H1 (cell line): ENCODE results near the gene GGTLC2. TPM values are rescaled to one million over a fixed set of nuclear protein-coding genes. Genes with fewer than 3 reads are reported as not detected.

ENCODE experiments used
- CTCF ChIA-PET: fragments of 300-600 bp; sonication (Branson Sonifier 250); formaldehyde crosslinking; loops from one replicate; lab custom pipeline; 2021; ENCODE audit not compliant: partially characterized antibody; lab: Charles Lee
- POLR2A ChIA-PET: fragments of 300-600 bp; sonication (Branson Sonifier 250); formaldehyde crosslinking; loops from one replicate; lab custom pipeline; 2021; ENCODE audit warnings: inconsistent platforms; ENCODE audit not compliant: partially characterized antibody; lab: Charles Lee
- DNase-seq, 2 experiments: peaks; one replicate each; pipeline versions ENCODE4 v3.0.0 to v3.0.0-alpha.2; 2010 to 2022; ENCODE audit warnings: low spot score in 2 of 2, low read depth in 1 of 2, mixed read lengths in 1 of 2
- FAIRE-seq: peaks from 2 replicates; lab custom pipeline; 2011; peaks lifted over from hg19 to GRCh38; lab: Jason Lieb, UNC
- H2AFZ ChIP-seq: 2 replicates; pipeline ENCODE4 v1.8.1; 2012; ENCODE audit warnings: low read length, inconsistent platforms
- H2AK5ac ChIP-seq: 2 replicates; pipeline ENCODE4 v1.6.1; 2013; ENCODE audit warnings: low read depth, low read length
- H2BK120ac ChIP-seq: replicated peaks from 2 replicates; pipeline ENCODE3; 2013; ENCODE audit warnings: low read depth, low read length, inconsistent platforms
- H2BK12ac ChIP-seq: 2 replicates; pipeline ENCODE4 v1.6.1; 2013; ENCODE audit warnings: low read depth, low read length
- H2BK15ac ChIP-seq: 2 replicates; pipeline ENCODE4 v1.6.1; 2013; ENCODE audit warnings: low read length
- H2BK20ac ChIP-seq: 2 replicates; pipeline ENCODE4 v1.6.1; 2013; ENCODE audit warnings: low read length
- H2BK5ac ChIP-seq: 2 replicates; pipeline ENCODE4 v1.6.1; 2013; ENCODE audit warnings: low read depth, low read length
- H3K14ac ChIP-seq: 2 replicates; pipeline ENCODE4 v1.6.1; 2013; ENCODE audit warnings: inconsistent platforms; ENCODE audit not compliant: insufficient read length
- H3K18ac ChIP-seq: 2 replicates; pipeline ENCODE4 v1.6.1; 2013; ENCODE audit warnings: low read length; ENCODE audit errors: extremely low read depth
- H3K23ac ChIP-seq: 2 replicates; pipeline ENCODE4 v1.6.1; 2013; ENCODE audit warnings: inconsistent platforms; ENCODE audit not compliant: insufficient read length
- H3K23me2 ChIP-seq: 2 replicates; pipeline ENCODE4 v1.6.1; 2013; ENCODE audit warnings: low read depth, low read length
- H3K27ac ChIP-seq: 2 replicates; pipeline ENCODE4 v1.6.1; 2011; ENCODE audit warnings: low read depth, low read length, inconsistent platforms
- H3K27me3 ChIP-seq, 4 experiments: replicated peaks in 1 of 4; 1 replicate in 1 of 4; 2 replicates in 3 of 4; pipeline versions ENCODE4 v1.6.1 to v1.8.1; 2011 to 2013; ENCODE audit warnings: low read length in 3 of 4, mild to moderate bottlenecking in 3 of 4, inconsistent platforms in 2 of 4, mixed read lengths in 2 of 4, moderate library complexity in 1 of 4; ENCODE audit not compliant: control insufficient read depth in 3 of 4, insufficient read depth in 3 of 4; ENCODE audit errors: extremely low read depth in 1 of 4
- H3K36me3 ChIP-seq, 4 experiments: 2 replicates each; pipeline versions ENCODE4 v1.6.1 to v1.8.1; 2011 to 2013; ENCODE audit warnings: mild to moderate bottlenecking in 4 of 4, low read length in 3 of 4, moderate library complexity in 2 of 4, control low read depth in 1 of 4, inconsistent platforms in 1 of 4; ENCODE audit not compliant: insufficient read depth in 4 of 4, control insufficient read depth in 2 of 4
- H3K4ac ChIP-seq: replicated peaks from 2 replicates; pipeline ENCODE3; 2013; ENCODE audit warnings: low read length, low read depth, mixed read lengths, inconsistent platforms; ENCODE audit not compliant: insufficient read length
- H3K4me1 ChIP-seq, 4 experiments: replicated peaks in 1 of 4; 1 replicate in 1 of 4; 2 replicates in 3 of 4; pipeline versions ENCODE4 v1.6.1 to v1.8.1; 2011 to 2013; ENCODE audit warnings: low read length in 3 of 4, inconsistent platforms in 2 of 4, mixed read lengths in 1 of 4; ENCODE audit not compliant: insufficient read depth in 4 of 4, control insufficient read depth in 3 of 4
- H3K4me2 ChIP-seq, 2 experiments: 2 replicates each; pipeline versions ENCODE4 v1.6.1 to v1.8.1; 2011 to 2013; ENCODE audit warnings: low read depth in 2 of 2, low read length in 2 of 2, control low read depth in 1 of 2, inconsistent platforms in 1 of 2, mild to moderate bottlenecking in 1 of 2; ENCODE audit not compliant: insufficient read depth in 1 of 2
- H3K4me3 ChIP-seq, 4 experiments: fragments of 200-600, 300-600 bp in 1 of 4; sonication (generic), shearing (Covaris generic), sonication (Bioruptor Twin) in 1 of 4; 2 replicates each; pipeline versions ENCODE4 v1.5.1 to v1.8.1; 2011 to 2016; ENCODE audit warnings: low read length in 4 of 4, low read depth in 3 of 4, control low read depth in 2 of 4, inconsistent platforms in 2 of 4, mild to moderate bottlenecking in 2 of 4, mixed read lengths in 1 of 4, moderate library complexity in 1 of 4; ENCODE audit not compliant: insufficient read depth in 2 of 4; ENCODE audit errors: extremely low read depth in 1 of 4
- H3K56ac ChIP-seq: replicated peaks from 2 replicates; pipeline ENCODE3; 2013; ENCODE audit warnings: low read depth, mild to moderate bottlenecking, mixed read lengths, low read length, inconsistent platforms; ENCODE audit not compliant: insufficient read length
- H3K79me1 ChIP-seq: 2 replicates; pipeline ENCODE4 v1.6.1; 2013; ENCODE audit warnings: low read depth, low read length, control low read depth
- H3K79me2 ChIP-seq, 2 experiments: 2 replicates each; pipeline versions ENCODE4 v1.6.1 to v1.8.1; 2012 to 2013; ENCODE audit warnings: low read length in 2 of 2, mild to moderate bottlenecking in 2 of 2, inconsistent platforms in 1 of 2; ENCODE audit not compliant: insufficient read depth in 2 of 2, control insufficient read depth in 1 of 2
- H3K9ac ChIP-seq, 4 experiments: replicated peaks in 1 of 4; 1 replicate in 1 of 4; 2 replicates in 3 of 4; pipeline versions ENCODE4 v1.6.1 to v1.8.1; 2011 to 2013; ENCODE audit warnings: low read depth in 3 of 4, low read length in 3 of 4, control low read depth in 2 of 4, mild to moderate bottlenecking in 2 of 4, moderate library complexity in 2 of 4, inconsistent platforms in 1 of 4; ENCODE audit errors: extremely low read depth in 1 of 4
- H3K9me3 ChIP-seq, 2 experiments: 2 replicates each; pipeline versions ENCODE4 v1.6.1 to v1.8.1; 2012 to 2013; ENCODE audit warnings: mild to moderate bottlenecking in 2 of 2, moderate library complexity in 2 of 2, control low read depth in 1 of 2, inconsistent platforms in 1 of 2, low read depth in 1 of 2, low read length in 1 of 2, mixed read lengths in 1 of 2; ENCODE audit not compliant: insufficient read depth in 2 of 2
- H4K20me1 ChIP-seq, 2 experiments: replicated peaks in 1 of 2; 2 replicates each; pipeline versions ENCODE3 to v1.8.1; 2011 to 2013; ENCODE audit warnings: inconsistent platforms in 2 of 2, low read length in 2 of 2, mild to moderate bottlenecking in 1 of 2; ENCODE audit not compliant: insufficient read depth in 2 of 2, control insufficient read depth in 1 of 2
- H4K5ac ChIP-seq: 2 replicates; pipeline ENCODE4 v1.6.1; 2013; ENCODE audit warnings: low read length, low read depth, mixed read lengths, inconsistent platforms; ENCODE audit not compliant: insufficient read length
- H4K8ac ChIP-seq: 2 replicates; pipeline ENCODE4 v1.8.0; 2013; ENCODE audit warnings: mild to moderate bottlenecking, moderate library complexity, low read length, inconsistent platforms; ENCODE audit not compliant: insufficient read depth; ENCODE audit errors: extremely low read depth
- H4K91ac ChIP-seq: replicated peaks from 2 replicates; pipeline ENCODE3; 2013; ENCODE audit warnings: low read length, mixed read lengths, inconsistent platforms; ENCODE audit not compliant: insufficient read length
- TCF12 ChIP-seq: IDR thresholded peaks from 2 replicates; pipeline ENCODE4 v1.6.1; 2011; ENCODE audit warnings: low read depth, mild to moderate bottlenecking, low read length
- whole genome bisulfite sequencing, 2 experiments: shearing (Covaris generic) in 1 of 2; methylation state at CpG; one replicate each; pipeline versions ENCODE4 v1.1.6 to v1.1.7; 2013 to 2015; ENCODE audit warnings: low lambda C conversion rate in 2 of 2, mixed read lengths in 2 of 2, inconsistent platforms in 1 of 2, low coverage in 1 of 2, missing lambda C conversion rate in 1 of 2; ENCODE audit not compliant: insufficient replicate concordance in 2 of 2, insufficient coverage in 1 of 2, insufficient read length in 1 of 2; ENCODE audit errors: extremely low coverage in 1 of 2, missing lambda C conversion rate in 1 of 2; 5-methylcytosine and 5-hydroxymethylcytosine counted together
- polyA plus RNA-seq, 7 experiments: library from polyadenylated mRNA; depleted of rRNA in 3 of 7; stranded (reverse) in 5 of 7; unstranded in 2 of 7; fragments of >200 nt in 5 of 7; fragments of 200-250 nt in 2 of 7; gene quantifications; 1 replicate in 5 of 7; 2 replicates in 1 of 7; 4 replicates in 1 of 7; pipeline versions ENCODE4 v1.2.1 to v1.2.3, GENCODE V29; 2011 to 2013; ENCODE audit warnings: missing spikeins in 2 of 7, mixed read lengths in 2 of 7
- total RNA-seq: library from RNA; stranded (reverse); fragmentation: NEBNext Ultra II Directional; extraction: Animal tissue kit (Norgen Biotek cat#: 25700); gene quantifications from 2 replicates; pipeline ENCODE4 v1.2.1, GENCODE V29; 2021

Gene GGTLC2
- total and polyA plus RNA-seq, 2 of the 8 experiments (the other 6 are each of a cell fraction or from before 2014, with no cell fraction given) = not detected

GRCh38 chr22:22655452-22656290 lies 11.3 kb downstream of the GGTLC2 start:
- FAIRE-seq = no peak
- Histone ChIP-seq H3K23ac (no peak overlapping the region), H3K4me1 (no peaks in the 10 kb centered on the region; a peak in 1 of 7 replicates), H3K79me1 (no peaks in the 10 kb centered on the region), H2AK5ac (no peak overlapping the region), H2BK5ac (no peak overlapping the region), H4K20me1 (no peaks in the 10 kb centered on the region), H2BK12ac (no peak overlapping the region), H2BK120ac (no peak overlapping the region), H3K23me2 (peaks cover 5% of the 10 kb centered on the region; the same call in 1 of the 2 replicates), H4K8ac (no peak overlapping the region), H3K4me2 (no peak overlapping the region), H2BK20ac (no peak overlapping the region), H3K56ac (no peak overlapping the region), H3K9me3 (peaks cover 17 to 38% of the 10 kb centered on the region in 2 experiments; a peak in 3 of 4 replicates), H3K9ac (no peak overlapping the region), H3K36me3 (no peaks in the 10 kb centered on the region), H3K18ac (no peak overlapping the region), H2AFZ (no peak overlapping the region), H3K14ac (no peak overlapping the region), H3K27ac (no peak overlapping the region), H2BK15ac (no peak overlapping the region), H3K27me3 (peaks cover 15 to 32% (median 23%) of the 10 kb centered on the region in 4 experiments), H4K91ac (no peak overlapping the region), H3K4ac (no peak overlapping the region), H3K4me3 (no peak overlapping the region), H3K79me2 (no peaks in the 10 kb centered on the region), H4K5ac (no peak overlapping the region)
- POLR2A ChIA-PET = no interaction called here
- CTCF ChIA-PET = no interaction called here
- DNase-seq = no peak
- 66% methylated on average over 8 of the region's 8 CpGs; no CpG with 5 or more reads in 1 of the 2 experiments for WGBS, 2 experiments
- TF ChIP-seq TCF12 = no peak
